Measurements from ENCODE around the gene POLA2.
"Not testable (repeated sequence)": the region's sequence is repeated elsewhere in the genome, so short reads cannot be mapped to it uniquely, and the experiment has no call there.

The POLA2 gene

GRCh38 chr11:65242389-65242788 lies 19.4 kb upstream of the POLA2 start:
- DNase-seq: no peak

GRCh38 chr11:65243797-65244196 lies 18.0 kb upstream of the POLA2 start:
- no peak for DNase-seq

- DNase-seq: not testable (repeated sequence)
Observed at GRCh38 chr11:65245046-65245445, 16.7 kb upstream of the POLA2 start.

GRCh38 chr11:65246506-65246905 lies 15.3 kb upstream of the POLA2 start:
- DNase-seq: no peak

GRCh38 chr11:65248184-65248710 lies 13.5 kb upstream of the POLA2 start:
- not testable (repeated sequence) for DNase-seq

GRCh38 chr11:65251476-65251875 lies 10.3 kb upstream of the POLA2 start:
- no peak for DNase-seq

- no peak for DNase-seq
Observed at GRCh38 chr11:65254724-65255123, 7.0 kb upstream of the POLA2 start.

GRCh38 chr11:65258988-65259387 lies 2.8 kb upstream of the POLA2 start:
- no peak for DNase-seq

GRCh38 chr11:65260302-65260701 lies 1.5 kb upstream of the POLA2 start:
- DNase-seq: no peak

GRCh38 chr11:65260756-65261590 lies 789 bp upstream of the POLA2 start:
- DNase-seq: no peak

GRCh38 chr11:65262381-65262680 lies 569 bp downstream of the POLA2 start:
- no peak for DNase-seq

- DNase-seq: no peak
Observed at GRCh38 chr11:65262776-65263175, 1.0 kb downstream of the POLA2 start.

GRCh38 chr11:65264747-65265146 lies 3.0 kb downstream of the POLA2 start:
- DNase-seq: not testable (repeated sequence)

- no peak for DNase-seq
Observed at GRCh38 chr11:65266210-65266609, 4.4 kb downstream of the POLA2 start.

- DNase-seq: peak; percentile 85
Observed at GRCh38 chr11:65274735-65275682, 13.2 kb downstream of the POLA2 start.

GRCh38 chr11:65275906-65276305 lies 14.1 kb downstream of the POLA2 start:
- DNase-seq: no peak

- DNase-seq: no peak
Observed at GRCh38 chr11:65277631-65278277, 16.0 kb downstream of the POLA2 start.

GRCh38 chr11:65278356-65278755 lies 16.6 kb downstream of the POLA2 start:
- peak; percentile 56 for DNase-seq

GRCh38 chr11:65279279-65279678 lies 17.5 kb downstream of the POLA2 start:
- DNase-seq: no peak

GRCh38 chr11:65279741-65280440 lies 18.1 kb downstream of the POLA2 start:
- DNase-seq: peak; percentile 94

GRCh38 chr11:65280646-65281045 lies 18.9 kb downstream of the POLA2 start:
- DNase-seq: no peak

GRCh38 chr11:65286686-65287085 lies 24.9 kb downstream of the POLA2 start:
- no peak for DNase-seq
